Fibroblast of skin of right biceps (primary cell): ENCODE results near the gene ABT1.

Source experiments
- DNase-seq: peaks from one replicate; pipeline ENCODE4 v3.0.0-alpha.2; 2013

Gene ABT1

DNA sequence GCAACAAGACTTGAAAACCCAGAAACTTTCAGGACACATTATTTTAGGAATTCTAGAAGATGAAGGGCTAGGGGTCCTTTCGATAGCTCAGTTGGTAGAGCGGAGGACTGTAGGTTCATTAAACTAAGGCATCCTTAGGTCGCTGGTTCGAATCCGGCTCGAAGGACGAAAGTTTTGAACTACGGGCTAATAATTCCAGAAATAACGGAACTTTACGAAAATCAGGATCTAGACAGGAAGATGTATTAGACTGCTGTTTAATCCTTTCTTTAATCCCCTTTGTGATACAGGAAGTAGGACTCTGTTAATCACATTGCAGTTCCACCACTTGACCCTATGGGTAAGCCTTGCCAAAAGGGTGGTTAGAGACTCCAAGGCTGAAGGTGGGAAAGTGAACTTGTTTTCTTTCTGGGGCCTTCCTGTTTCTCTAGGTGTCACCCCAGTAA is 21.2 kb upstream of the ABT1 start:
- DNase-seq: peak; percentile 67

DNA sequence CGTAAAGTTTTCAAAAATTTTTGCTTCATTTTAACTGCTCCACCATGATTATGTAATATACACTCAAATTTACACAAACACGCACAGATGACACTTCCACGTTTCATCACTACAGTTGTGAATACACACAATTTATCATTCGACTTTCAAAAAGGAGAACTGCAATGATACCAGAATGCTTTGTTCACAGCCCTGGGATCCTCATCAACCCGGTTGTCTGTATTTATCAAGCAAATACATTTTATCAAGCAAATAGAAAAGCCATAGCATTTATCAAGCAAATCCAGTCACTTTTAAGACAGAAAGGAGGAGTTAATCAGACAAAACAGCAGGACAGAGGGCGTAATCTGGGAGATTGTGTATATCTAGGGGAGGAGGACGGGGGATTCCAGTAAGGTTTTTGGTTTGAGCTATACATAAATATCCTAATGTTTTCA is 20.3 kb upstream of the ABT1 start:
- no peak for DNase-seq

GRCh38 chr6:26576929-26577719 is 19.6 kb upstream of the ABT1 start:
- peak; percentile 84 for DNase-seq

DNA sequence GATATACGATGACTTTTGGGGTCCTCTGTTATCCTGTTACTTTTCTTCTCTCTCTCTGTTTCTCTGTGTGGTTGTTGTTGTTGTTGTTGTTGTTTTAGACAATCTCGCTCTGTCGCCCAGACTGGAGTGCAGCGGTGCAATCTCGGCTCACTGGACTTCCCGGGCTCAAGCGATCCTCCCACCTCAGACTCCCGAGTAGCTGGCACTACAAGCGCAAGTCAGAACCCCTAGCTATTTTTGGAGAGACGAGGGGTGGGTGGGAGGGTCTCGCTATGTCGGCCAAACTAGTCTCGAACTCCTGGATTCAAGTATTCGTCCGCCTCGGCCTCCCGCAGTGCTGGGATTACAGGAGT is 19.1 kb upstream of the ABT1 start:
- DNase-seq: no peak

DNA sequence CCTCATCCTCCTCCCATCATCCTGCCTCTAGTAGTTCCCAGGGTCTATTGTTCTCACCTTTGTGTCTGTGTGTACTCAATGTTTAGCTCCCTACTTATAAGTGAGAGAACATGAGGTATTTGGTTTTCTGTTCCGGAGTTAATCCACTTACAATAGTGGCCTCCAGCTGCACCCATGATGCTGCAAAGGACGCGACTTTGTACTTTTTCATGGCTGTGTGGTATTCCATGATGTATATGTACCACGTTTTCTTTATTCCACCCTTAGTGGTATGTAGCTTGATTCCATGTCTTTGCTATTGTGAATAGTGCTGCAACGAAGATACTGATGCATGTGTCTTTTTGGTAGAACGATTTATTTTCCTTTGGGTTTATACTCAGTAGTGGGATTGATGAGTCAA is 18.5 kb upstream of the ABT1 start:
- DNase-seq: no peak

GRCh38 chr6:26578741-26579140 is 18.0 kb upstream of the ABT1 start:
- no peak for DNase-seq

DNA sequence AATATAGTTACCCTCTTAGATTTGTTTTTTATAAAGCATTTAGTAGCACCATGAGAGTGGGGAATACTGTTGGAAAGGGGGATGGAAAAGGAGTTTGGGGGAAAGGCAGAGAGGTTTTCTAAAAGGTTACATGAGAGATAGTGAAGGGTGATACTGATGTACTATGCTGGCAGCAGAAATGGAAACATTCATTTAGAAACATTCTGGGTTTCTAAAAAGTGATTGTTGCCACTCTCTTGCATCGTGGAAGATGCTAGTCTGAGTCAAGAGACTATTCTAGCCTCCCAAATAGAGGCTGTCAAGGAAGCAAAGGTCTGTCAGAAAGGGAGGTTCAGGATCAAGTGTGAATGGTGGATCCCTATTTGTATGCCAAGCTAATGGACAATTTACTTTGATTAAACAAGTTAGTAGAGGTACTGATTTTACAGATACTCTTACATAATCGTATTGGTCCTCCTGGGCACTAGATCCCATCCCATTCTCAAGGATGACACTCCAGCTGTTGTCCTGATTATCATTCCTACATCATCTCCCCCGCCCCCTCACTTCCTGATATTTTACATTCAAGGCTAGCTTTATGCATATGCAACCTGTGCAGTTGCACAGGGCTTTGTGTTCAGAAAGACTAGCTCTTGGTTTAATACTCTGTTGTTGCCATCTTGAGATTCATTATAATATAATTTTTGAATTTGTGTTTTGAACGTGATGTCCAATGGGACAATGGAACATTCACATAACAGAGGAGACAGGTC is 15.4 kb upstream of the ABT1 start:
- no peak for DNase-seq

GRCh38 chr6:26588965-26589364 is 7.8 kb upstream of the ABT1 start:
- no peak for DNase-seq

DNA sequence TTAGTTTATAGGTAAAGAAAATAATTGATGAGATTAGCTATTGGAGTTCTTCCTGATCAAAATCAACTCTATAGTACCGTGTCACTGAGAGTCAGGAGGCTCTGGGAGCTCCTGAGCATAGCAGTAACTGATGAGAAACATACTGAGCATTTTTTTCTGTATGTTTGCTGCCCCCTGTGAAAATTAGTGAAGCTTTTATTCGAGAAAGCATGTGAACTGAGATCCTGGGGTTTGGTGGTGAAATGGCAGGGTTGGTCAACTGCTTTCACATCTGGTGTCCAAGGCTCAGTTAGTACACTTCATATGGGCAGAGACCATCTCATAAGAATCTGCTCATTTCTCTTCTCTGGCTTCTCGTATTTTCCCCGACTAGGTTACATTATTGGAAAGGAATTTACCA is 4.1 kb upstream of the ABT1 start:
- no peak for DNase-seq

DNA sequence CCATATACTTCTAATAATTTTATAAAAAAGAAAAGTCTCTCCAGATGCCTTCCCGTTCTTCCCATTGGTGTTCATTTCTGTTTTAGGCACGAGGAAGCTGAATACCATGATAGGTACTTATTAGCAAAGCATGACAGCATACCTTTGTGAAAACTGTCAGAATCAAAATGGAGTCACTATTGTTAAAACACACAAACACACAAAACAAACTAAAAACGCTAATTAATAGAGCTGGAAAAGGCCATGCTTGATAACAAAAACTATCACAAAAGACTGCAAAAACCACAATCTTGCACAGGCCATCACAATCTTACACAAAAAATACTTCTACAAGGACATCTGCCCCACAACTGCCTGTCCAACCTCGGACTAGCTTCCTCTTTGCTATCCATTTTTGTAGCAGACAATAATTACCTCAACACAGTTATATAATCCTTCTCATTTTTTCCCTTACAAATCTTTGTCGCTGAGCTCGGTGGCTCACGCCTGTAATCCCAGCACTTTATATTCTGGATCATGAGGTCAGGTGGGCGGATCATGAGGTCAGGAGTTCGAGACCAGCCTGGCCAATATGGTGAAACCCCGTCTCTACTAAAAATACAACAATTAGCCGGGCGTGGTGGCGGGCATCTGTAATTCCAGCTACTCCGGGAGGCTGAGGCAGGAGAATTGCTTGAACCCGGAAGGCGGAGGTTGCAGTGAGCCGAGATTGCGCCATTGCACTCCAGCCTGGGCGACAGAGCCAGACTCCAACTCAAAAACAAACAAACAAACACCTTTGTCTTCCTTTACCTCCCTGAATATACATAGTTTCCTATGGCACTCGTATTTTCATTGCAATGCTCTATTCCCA is 3.2 kb upstream of the ABT1 start:
- no peak for DNase-seq

GRCh38 chr6:26594131-26594498 is 2.6 kb upstream of the ABT1 start:
- no peak for DNase-seq

- peak; percentile 82 for DNase-seq
Observed at GRCh38 chr6:26594730-26595632, 1.8 kb upstream of the ABT1 start.

- peak; percentile 87 for DNase-seq
Observed at GRCh38 chr6:26595669-26596269, 984 bp upstream of the ABT1 start.

DNA sequence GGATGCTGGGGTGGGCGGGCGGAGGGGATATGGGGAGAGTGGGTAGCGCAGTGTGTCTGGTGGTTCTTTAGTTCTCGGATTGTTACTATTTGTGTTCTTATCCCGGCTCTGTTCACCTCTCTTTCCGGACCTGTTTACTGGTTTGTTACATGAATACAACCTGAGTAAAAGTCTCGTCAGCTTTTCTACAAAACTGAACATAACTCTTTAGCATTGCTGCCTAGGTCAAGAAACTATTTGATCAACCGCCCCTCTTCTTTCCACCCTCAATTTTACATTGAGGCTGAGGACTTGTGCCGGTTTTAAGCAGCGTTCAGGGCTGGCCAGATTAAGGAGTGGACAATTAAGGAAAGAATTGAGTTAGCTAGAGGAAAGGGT is 625 bp downstream of the ABT1 start:
- no peak for DNase-seq

DNA sequence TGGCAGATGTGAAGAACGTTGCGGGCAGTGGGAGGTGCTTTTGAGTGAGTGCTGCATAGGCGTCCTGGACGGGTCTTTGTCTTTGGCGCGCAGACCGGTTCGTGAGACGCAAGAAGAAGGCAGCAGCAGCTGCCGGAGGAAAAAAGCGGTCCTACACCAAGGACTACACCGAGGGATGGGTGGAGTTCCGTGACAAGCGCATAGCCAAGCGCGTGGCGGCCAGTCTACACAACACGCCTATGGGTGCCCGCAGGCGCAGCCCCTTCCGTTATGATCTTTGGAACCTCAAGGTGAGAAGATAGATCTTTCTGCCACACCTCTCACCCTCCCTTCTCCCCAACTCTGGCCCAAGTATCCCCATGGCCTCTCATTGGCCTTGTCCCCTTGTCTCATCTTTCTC is 1.1 kb downstream of the ABT1 start:
- DNase-seq: no peak

DNA sequence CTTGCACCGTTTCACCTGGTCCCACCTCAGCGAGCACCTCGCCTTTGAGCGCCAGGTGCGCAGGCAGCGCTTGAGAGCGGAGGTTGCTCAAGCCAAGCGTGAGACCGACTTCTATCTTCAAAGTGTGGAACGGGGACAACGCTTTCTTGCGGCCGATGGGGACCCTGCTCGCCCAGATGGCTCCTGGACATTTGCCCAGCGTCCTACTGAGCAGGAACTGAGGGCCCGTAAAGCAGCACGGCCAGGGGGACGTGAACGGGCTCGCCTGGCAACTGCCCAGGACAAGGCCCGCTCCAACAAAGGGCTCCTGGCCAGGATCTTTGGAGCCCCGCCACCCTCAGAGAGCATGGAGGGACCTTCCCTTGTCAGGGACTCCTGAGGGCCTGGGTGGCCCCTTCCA is 1.5 kb downstream of the ABT1 start:
- DNase-seq: no peak

DNA sequence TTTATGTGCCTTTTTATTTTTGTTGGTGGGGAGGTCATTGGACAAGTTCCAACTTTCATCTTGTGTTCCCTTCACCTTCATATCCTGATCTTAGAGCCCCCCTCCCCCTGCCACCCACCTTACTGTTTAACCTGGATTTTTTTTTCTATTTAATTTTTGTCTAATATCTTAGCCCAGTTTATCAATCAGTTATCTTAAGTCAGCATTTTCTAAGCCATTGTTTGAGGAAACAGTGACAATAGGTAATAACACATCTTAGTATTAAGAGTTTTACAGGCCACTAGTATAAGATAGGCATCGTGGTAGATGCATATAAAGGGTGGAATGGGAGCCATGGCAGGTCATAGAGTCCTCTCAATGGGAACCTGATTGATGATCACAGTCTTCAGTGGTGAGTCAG is 2.4 kb downstream of the ABT1 start:
- no peak for DNase-seq

DNA sequence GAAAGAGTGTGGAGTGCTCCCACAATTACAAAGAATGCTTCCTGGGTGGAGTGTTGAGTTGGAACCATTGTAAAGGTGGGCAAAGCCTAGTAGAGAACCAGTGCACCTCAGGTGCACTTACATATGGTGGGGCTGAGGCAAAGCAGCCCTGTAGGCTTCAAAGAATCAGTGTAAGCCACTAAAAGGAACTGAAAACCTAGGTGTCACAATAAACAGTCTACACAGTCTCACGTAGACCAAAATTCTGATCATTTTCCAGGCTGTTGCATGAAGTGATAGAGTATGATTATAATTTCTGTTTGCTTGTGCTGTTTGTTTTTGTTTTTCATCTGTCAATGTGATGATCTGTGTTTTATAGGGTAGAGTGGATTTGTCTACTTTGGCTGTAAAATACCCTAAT is 2.8 kb downstream of the ABT1 start:
- DNase-seq: no peak

GRCh38 chr6:26600759-26601158 is 4.0 kb downstream of the ABT1 start:
- no peak for DNase-seq

DNA sequence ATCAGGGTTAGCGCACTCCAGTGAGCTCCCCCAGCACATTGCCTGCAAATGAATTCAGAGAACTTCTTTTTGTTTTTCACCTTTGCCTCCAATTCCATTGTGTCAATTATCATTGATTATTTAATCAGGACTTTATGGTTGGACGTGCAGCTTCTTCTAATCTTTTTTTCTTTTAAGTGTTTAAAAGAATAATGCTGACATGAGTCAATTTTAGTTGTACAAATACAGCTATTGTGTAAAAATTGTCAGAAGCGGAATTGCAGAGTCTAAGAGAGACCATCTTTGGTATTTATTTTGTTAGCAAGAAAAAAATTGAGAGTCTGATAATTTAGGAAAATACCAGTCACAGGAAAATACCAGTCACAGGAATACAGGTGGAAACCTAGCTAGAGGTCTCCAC is 5.5 kb downstream of the ABT1 start:
- no peak for DNase-seq

DNA sequence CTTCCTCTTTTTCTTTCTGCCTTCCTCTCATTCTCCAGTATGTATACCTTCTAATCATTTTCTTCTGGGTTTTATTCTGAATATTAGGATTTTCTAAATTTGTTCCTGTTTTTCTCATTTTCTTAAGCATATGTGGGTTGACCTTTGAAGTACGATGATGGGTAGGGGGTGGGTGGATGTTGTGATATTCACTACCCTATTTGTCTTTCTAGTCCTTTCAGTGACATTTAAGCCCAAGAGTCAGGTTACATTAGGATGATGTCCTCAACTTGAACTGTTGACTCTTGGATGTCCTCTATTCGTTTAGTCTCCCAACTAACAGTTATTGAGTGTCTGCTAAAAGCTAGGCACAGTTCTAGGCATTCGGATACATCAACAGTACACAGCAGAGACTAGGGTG is 7.3 kb downstream of the ABT1 start:
- DNase-seq: no peak

- no peak for DNase-seq
Observed at GRCh38 chr6:26604797-26605196, 8.0 kb downstream of the ABT1 start.
